NCI-H69 (cell line): ENCODE data around the gene SPAG16.
"Not testable (repeated sequence)": the region's sequence is repeated elsewhere in the genome, so short reads cannot be mapped to it uniquely, and the experiment has no call there.

Experiments
- DNase-seq: peaks from one replicate; lab custom pipeline; 2025; lab: John Stamatoyannopoulos, UW

The SPAG16 gene

DNA sequence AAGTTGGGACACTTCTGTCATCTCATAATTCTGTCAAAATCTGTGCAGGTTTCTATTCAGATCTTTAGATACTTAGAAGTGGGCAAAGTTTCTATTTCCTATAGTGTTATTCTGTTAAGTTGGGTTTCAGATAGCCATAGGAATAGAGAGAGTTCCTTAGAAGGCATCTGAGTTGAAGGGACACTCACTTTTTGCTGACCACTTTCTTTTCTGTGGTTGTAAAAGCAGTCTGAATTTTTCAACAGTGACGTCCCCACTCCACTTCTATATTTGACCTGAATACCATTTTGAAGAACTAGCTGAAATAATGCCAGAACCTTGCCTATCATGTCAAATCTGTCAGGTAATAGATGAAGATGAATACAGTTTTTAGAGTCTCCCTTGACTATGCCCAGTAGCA is 267.3 kb downstream of the SPAG16 start:
- DNase-seq, result no peak

DNA sequence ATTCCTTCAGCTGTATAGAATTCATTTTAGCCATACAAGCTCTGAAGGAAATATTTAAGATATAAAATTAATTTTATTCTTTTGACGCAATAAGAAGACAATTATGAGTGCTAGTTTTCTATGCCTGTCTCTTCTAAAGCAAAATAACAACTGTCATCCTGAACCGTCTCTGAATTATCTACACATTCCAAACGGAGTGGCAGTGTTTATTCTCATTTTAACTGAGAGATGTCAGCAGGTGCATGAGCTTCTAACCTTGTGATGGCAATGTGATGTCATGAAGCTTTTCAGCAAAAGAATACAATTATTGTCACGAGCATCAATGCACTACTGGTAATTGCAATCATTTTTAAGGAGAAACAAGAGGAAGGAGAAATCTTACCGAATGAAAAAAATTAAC is 274.8 kb downstream of the SPAG16 start:
- no peak for DNase-seq

DNA sequence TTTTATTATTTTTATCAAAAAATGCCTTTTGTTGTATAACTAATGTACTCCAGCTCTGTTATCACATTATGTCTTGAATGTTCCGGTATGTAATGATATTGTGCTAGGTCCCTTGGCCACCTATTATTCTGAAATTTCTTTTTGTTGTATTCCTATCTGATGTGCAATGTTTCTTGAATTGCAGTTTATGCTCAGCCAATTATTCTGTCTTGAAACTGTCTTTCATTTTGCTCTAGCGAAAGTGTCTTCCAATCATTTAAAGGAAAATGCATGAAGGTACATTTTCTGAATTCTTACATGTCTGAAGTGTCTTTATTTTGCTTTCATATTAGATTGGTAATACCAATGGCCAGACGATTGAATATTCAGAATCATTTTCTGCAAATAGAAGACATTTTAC is 277.5 kb downstream of the SPAG16 start:
- no peak for DNase-seq

DNA sequence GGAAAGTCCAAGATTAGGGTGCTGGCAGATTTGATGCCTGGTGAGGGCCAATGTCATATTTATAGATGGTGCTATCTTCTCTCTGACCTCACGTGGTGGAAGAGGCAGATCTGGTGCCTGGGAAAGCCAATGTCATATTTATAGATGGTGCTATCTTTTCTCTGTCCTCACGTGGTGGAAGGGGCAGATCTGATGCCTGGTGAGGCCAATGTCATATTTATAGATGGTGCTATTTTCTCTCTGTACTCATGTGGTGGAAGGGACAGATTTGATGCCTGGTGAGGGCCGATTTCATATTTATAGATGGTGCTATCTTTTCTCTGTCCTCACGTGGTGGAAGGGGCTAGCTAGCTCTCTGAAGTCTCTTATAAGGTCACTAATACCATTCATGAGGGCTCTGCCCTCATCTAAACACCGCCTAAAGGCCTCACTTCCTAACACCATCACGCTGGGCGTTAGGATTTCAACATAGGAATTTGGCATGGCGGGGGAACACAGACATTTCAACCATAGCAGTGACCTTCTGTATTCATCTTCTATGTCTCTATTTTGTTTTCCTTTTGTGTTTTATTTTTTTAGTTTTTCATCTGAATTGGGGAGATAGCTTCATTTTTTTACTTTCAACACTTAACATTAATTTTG is 278.4 kb downstream of the SPAG16 start:
- DNase-seq, result no peak

DNA sequence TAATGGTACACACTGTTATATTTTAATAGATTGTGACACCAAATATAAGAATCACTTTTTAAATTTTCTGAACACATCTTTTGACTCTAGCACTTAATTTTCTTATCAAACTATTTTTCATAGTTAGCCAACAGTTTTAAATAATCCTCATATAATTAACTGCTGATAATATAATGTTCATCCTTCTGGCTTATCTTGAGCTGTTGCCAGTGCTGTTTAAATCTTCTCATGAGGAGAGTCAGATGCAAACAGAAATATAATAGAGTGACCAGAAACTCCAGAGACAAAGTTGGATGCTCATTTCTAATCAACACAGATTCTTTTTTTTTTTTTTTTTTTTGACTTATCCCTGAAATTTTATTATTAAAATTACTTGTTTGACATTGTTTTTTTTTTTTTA is 282.6 kb downstream of the SPAG16 start:
- no peak for DNase-seq

DNA sequence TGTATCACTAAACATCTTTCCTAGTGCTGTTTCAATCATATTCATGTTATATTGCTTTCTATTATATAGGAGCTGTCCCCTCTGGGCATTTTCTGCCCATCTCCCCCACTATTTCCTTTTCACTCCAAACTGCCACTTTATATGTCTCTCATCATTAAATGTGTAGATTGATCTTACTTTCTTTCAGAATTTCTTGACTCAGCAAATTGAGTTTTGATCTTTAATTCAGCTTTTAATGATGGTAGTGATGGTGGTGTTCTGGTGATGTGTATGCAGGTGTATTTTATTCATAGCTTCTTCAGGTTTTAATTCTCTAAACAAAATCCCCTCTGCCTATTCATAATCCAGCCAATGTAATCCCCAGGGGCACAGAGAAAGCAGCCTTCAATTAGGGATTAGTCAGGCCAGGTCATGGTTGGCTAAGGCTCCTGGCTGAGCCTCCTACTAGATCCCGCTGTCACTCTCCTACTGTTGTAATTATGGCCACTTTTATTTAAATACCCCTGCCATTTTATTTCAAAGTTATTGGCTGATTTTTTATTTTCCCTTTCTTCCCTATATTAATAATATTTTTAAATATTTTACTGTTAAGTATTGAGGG is 325.4 kb downstream of the SPAG16 start:
- peak; percentile 89 for DNase-seq

DNA sequence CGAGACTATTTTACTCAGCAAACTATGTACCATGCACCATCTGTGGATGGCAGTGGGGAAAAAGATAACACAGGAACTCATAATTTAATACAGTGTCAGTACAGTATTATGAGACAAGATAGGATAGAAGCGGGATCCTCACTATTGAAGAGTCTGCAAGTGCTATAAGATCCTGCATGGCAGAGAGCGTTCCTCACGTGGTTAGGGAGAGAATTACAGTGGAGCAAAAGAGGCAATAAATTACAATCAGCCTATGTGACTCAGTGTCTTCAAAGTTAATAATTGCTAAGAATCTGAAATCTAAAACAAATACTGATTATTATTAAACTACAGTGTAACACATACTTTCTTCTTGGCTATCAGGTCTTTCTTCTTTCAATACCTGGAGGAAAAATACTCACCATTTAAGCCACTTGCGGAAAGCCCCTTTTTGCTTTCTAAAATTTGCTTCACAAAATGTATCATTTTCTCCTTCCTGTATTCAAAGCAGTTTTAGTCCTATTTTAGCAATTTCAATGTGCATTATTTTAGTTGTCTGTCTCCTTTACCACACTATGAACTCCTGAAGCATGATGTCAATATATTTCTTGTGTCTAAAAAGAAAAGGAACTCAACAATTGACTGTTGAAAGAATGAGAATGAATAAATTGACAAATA is 342.9 kb downstream of the SPAG16 start:
- no peak for DNase-seq

DNA sequence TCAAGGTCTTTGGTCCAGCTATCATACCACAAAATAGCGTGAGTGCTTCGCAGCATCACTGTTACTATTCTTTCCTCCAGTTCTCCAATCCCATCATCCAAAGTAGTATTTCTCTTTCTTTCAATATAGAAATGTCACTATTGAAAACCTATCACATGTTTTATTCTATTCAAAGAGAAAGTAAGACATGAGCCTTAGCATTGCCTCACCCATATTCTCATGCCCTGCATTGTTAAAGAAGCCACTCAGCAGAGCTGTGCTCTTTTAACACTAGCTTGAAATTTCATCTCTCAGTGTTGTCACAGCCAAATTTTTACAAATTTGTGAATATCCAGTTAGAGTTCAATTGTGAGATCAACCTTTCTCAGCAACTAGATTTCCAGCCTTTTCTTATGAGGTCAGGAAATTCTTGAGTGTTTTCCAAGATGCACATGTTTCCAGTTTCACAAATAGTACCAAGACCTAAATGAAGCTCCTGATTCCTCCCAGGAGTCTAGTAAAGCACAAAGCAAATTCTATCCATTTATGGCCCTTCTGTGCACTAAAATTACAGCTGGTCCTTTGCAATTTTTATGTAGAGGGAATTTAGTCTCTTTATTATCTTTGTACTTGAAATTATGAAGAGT is 343.7 kb downstream of the SPAG16 start:
- DNase-seq, result no peak

DNA sequence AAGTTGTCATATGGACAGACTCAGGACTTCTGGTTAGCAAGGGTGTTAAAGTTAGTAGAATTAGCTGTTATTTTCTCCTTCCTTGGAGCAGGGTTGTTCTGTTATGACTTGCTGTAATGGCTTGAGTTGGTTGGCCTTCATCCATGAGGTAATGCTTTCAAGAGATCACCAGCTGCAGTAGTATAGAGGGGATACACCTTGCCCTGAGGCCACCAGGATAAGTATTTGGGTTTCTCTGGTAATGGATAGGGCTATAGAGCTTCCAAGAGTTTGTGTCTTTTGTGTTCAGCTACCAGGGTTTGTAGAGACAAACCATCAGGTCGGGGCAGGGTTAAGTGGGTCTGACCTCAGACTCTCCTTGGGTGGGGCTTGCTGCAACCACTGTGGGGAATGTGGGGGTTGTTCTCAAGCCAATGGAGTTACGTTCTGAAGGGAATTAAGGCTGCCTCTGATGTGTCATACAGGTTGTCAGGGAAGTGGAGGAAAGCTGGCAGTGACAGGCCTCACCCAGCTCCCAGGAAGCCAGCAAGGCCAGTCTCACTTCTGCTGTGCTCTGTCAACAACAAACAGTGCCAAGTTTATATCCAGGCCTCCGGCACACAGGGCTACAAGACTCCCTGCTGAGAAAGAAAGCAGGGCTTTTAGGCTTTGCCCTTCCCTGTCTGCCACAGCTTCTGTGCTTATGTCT is 356.6 kb downstream of the SPAG16 start:
- DNase-seq, result peak; percentile 92

DNA sequence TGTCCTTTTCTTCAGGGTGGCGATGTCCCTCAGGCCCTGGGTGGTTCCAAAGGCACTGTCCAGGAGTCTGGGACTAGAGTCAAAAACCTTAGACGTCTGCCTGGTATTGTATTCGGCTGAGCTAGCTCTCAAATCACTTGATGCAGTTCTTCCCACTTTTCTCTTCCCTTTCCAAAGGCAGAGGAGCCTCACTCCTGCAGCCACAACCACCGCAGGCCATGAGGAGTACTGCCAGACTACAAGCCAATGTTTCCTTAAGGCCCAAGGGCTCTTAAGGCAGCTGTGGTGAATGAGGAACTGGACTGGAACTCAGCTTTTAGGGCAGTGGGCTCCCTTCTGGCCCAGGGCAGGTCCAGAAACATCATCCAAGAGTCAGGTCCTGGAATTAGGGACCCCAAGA is 360.7 kb downstream of the SPAG16 start:
- no peak for DNase-seq

DNA sequence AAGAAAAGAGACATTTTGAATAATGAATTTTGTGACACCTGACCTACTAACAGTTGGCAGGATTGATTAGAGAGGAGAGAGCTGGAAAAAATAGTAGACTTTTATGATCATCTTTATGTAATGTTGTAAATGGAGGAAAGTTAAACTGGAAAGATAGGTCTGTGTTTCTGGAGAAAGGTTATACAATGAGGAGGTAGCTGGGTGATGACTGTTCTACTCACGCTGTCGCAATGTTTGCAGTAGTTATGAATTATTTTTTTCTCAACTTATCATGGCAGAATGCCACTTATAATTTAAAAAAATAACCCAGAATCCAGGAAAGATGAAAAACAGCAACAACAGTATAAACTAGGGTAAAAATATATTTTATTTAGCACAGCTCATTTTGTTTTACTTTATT is 364.9 kb downstream of the SPAG16 start:
- no peak for DNase-seq

DNA sequence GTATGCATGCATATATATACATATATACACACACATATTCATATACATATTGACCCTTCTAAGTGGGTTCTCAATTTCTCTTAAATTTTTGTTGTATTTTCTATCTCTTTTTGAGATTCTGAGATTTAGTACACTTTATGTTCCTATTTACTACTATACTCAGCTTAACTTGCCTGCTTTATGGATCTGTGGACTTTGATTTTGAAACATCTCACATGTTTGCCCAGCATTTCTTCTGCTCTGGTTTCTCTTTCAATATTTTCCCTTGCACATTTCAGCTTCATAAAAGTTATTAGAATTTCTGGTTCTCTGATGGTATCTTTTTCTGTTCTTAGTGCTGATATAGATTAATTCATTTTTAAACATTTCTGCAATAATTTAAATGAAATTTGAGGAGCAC is 380.6 kb downstream of the SPAG16 start:
- DNase-seq, result no peak

DNA sequence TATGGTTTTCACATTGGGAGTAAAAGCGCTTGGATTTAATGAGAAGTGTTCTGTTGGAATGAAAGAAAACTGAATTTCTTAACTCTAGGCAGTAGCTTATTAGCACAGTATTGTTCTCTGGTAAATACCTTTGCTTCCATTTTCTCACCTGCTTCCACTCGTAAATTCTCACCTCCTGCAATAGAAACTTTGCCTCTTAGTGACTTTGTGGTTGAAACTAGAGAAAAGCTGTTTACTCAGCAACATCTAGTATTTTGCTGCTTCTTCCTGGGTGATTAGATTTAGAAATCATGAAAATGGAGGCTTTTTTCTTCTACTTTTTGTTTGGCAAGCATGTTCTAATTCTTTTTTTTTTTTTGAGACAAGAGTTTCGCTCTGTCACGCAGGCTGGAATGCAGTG is 385.4 kb downstream of the SPAG16 start:
- no peak for DNase-seq

DNA sequence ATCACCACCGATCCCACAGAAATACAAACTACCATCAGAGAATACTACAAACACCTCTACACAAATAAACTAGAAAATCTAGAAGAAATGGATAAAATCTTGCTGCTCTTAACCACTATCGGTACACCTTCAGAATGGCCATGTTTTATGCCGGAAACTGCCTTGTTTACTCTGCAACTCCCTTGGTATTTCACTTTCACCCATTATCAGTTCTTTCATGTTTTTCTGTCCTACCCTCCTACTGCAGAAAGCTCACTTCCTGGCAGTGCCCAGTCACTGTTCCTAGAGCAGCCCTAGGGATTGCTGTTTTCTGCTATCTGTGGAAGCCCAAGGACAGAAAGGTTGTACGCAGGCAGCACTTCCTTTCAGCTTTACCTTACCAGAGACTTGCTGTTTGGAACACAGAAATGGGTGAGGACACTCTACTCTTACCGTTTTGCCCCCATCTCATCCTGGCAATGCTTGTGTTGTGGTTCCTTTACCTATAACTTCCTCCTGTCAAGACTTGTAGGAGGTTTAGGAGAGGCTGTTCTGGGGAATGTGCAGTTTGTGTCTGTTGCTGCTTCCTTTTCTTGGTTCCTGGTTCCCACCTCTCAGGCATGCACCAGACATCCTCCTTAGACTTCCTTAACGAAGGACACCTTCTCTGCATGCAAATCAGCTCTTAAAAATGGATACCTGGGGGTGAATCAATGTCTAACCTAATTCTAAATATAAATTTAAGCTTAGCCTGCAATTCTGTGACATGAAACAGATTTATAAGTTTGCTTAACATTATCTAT is 394.4 kb downstream of the SPAG16 start:
- DNase-seq, result no peak

DNA sequence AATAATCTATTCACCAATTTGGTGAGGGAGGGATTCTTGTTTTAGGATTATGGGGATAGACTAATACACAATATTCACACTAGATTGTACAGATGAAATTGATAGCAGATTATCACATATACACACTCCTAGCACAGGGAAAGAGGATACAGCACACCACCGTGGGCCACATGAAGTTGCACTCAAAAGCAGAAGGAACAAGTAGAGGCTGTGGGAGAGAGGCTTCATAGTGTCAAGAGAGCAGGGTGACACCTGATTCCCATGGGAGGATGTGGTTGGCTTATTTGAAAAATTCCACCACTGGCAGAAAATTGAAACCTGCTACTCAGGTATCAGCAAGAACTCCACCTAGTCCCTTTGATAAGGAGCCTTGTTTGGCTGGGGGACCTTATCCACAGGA is 395.6 kb downstream of the SPAG16 start:
- no peak for DNase-seq

DNA sequence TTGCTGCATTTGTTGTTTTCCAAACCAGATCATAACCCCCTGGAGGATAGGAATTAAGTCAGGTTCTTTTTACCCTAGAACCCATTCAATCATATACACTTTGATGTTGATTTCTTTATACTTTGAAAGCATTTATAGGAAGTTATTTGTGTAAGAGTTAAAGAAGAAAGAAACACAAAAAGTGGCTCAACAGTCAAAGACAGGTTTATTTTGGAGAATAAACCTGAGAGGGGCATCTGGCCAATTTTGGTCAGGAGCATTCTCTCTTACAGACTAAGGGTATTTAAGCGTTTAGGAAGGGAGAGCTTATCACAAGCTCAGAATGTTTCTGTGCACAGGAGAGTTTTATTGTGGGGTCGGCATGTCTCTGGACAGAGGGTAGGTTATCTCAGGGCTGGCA is 398.0 kb downstream of the SPAG16 start:
- DNase-seq, result no peak

DNA sequence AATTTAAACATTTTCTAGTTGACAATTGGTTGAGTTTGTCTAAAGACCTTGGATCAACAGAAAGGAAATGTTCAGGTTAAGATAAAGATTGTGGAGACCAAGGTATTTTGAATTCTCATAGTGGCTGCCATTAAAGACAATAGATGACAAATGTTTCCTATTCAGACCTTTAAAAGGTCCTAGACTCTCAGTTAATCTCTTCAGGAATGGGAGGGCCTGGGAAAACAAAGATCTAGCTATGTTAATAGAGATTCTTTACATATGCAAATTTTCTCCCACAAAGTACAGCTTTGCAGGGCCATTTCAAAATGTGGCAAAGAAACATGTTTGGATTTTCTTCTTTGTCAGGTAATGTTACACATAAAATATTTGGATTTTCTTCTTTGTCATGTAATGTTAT is 403.9 kb downstream of the SPAG16 start:
- DNase-seq, result no peak

DNA sequence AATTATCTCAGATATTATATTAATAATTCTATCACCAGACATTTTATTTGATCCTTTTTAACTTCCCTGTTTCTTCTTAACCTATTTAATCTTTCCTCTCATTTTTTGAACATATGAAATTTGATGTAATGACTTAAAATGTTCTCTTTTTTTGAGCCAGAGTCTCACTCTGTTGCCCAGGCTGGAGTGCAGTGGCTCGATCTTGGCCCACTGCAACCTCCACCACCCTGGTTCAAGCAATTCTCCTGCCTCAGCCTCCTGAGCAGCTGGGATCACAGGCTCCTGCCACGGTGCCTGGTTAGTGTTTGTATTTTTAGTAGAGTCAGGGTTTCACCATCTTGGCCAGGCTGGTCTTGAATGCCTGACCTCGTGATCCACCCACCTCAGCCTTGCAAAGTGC is 404.6 kb downstream of the SPAG16 start:
- DNase-seq, result not testable (repeated sequence)

DNA sequence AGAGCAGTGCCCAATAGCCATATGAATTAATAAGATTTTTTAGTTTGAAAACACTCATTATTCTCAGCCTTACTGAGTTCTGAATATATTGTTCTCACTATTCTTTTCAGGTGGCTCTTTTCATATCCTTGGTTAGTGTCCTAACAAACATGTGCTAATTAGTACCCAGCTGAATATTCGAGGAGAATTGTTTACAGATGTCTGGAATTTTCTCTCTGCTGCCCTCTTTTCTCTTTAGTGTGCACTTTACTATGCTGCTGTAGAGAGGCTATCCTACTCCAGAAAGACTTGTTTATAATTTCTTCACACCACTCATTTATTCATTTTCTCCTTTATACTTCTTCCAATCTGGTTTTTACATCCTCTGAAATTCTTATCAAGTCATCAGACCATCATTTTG is 405.3 kb downstream of the SPAG16 start:
- peak; percentile 6 for DNase-seq

DNA sequence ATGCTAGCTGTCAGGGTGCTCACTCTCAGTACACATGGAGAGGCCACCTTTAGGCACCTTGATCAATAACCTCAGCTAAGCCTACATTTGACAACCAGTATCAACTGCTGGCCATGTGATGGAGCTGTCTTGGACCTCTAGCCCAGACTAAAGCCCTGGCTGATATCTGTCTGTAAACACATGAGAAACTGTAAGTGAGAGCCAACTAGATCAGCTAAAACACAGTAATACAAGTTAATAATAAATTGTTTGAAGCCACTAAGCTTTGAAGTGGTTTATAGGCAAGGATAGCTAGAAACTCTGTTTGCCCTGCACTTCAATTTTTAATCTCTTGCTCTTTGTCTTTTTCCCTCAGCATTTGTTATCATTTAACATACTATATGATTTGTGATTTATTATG is 407.1 kb downstream of the SPAG16 start:
- no peak for DNase-seq

DNA sequence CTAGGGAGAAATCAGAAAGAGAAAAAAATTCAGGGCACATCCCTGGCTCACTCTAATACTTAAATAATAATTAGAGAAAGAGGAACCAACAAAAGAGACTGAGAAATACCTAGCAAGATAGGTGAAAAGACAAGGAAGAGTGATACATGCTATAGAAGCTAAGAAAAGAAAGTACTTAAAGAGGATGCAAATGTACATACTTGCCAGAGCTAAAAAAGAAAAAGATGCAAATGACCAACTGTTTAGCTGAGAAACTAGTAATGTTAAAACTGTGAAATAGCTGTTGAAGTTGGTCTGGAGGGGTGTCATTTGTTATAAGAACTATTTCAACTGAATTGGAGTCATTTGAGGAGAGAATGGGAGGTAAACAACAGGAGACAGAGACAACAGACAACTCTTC is 412.2 kb downstream of the SPAG16 start:
- no peak for DNase-seq

DNA sequence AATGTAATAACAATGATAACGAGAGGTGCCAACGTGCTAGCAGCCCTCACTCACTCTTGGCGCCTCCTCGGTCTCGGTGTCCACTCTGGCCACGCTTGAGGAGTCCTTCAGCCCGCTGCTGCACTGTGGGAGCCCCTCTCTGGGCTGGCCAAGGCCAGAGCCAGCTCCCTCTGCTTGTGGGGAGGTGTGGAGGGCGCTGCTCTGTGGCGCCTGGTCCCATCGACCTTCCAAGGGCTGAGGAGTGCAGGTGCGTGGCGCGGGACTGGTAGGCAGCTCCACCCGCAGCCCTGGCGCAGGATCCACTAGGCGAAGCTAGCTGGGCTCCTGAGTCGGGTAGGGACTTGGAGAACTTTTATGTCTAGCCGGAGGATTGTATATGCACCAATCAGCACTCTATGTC is 417.1 kb downstream of the SPAG16 start:
- not testable (repeated sequence) for DNase-seq
